Hematopoietic multipotent progenitor cell treated with erythropoietin and hydrocortisone succinate and interleukin-3 and kit ligand, for 15 days (in vitro differentiated cells): Measurements from ENCODE around the gene PRR23C.

Source experiments
- DNase-seq: peaks from one replicate; pipeline ENCODE4 v3.0.0-alpha.2; 2015; ENCODE audit warnings: low spot score

Gene PRR23C

DNA sequence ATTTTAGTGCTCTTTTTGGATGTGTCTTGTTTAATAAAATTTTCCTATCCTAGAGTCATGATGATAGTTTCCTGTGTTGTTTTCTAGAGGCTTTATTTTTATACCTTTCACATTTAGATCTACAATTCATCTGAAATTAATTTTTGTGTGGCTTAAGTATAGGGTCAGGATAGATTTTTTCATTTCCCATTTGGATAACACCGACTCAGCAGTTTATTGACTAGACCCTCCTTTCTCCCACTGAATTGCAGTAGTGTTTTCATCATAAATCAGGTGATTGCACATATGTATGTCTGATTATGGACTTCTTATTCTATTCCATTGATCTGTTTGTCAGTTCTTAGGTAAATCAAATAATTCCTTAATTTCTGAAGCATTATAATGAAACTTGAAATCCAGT, 49.0 kb downstream of the PRR23C start:
- no peak for DNase-seq
